GM21515 (cell line): ENCODE measurements around the gene STAC.
"Not testable (repeated sequence)": the region's sequence is repeated elsewhere in the genome, so short reads cannot be mapped to it uniquely, and the experiment has no call there.

ENCODE experiments used
- ATAC-seq: cut with Tn5 transposase; IDR thresholded peaks from one replicate; pipeline ENCODE4 v1.9.1; 2021; ENCODE audit not compliant: unreplicated experiment

Gene STAC

GRCh38 chr3:36411587-36411986 is 31.3 kb downstream of the STAC start:
- ATAC-seq = no peak

- no peak for ATAC-seq
Measured at GRCh38 chr3:36416599-36416998, 36.3 kb downstream of the STAC start.

GRCh38 chr3:36417237-36417636 is 36.9 kb downstream of the STAC start:
- no peak for ATAC-seq

- no peak for ATAC-seq
Measured at GRCh38 chr3:36418296-36418695, 38.0 kb downstream of the STAC start.

- no peak for ATAC-seq
Measured at GRCh38 chr3:36428445-36428844, 48.1 kb downstream of the STAC start.

GRCh38 chr3:36429986-36430485 is 49.7 kb downstream of the STAC start:
- no peak for ATAC-seq

GRCh38 chr3:36433511-36433910 is 53.2 kb downstream of the STAC start:
- no peak for ATAC-seq

GRCh38 chr3:36434687-36435426 is 54.6 kb downstream of the STAC start:
- ATAC-seq = no peak

- ATAC-seq = no peak
Measured at GRCh38 chr3:36443028-36443686, 62.9 kb downstream of the STAC start.

- no peak for ATAC-seq
Measured at GRCh38 chr3:36444909-36445308, 64.6 kb downstream of the STAC start.

- no peak for ATAC-seq
Measured at GRCh38 chr3:36446276-36446675, 66.0 kb downstream of the STAC start.

- no peak for ATAC-seq
Measured at GRCh38 chr3:36447061-36447460, 66.8 kb downstream of the STAC start.

- no peak for ATAC-seq
Measured at GRCh38 chr3:36451816-36452215, 71.5 kb downstream of the STAC start.

GRCh38 chr3:36453213-36453612 is 72.9 kb downstream of the STAC start:
- ATAC-seq = not testable (repeated sequence)

- ATAC-seq = not testable (repeated sequence)
Measured at GRCh38 chr3:36453896-36454295, 73.6 kb downstream of the STAC start.

- ATAC-seq = no peak
Measured at GRCh38 chr3:36455406-36455805, 75.1 kb downstream of the STAC start.

GRCh38 chr3:36456784-36457183 is 76.5 kb downstream of the STAC start:
- ATAC-seq = no peak

- ATAC-seq = no peak
Measured at GRCh38 chr3:36457667-36458066, 77.4 kb downstream of the STAC start.

- no peak for ATAC-seq
Measured at GRCh38 chr3:36459177-36459576, 78.9 kb downstream of the STAC start.

- ATAC-seq = no peak
Measured at GRCh38 chr3:36461597-36461996, 81.3 kb downstream of the STAC start.

GRCh38 chr3:36472045-36472444 is 91.7 kb downstream of the STAC start:
- ATAC-seq = not testable (repeated sequence)

- no peak for ATAC-seq
Measured at GRCh38 chr3:36475558-36475957, 95.3 kb downstream of the STAC start.
